Activated B cell treated with CpG ODN at 0.5 μM for 24 hours (primary cell): ENCODE results near the gene SIDT2. TPM values are rescaled to one million over a fixed set of nuclear protein-coding genes. Genes with fewer than 3 reads are reported as not detected.

ENCODE experiments used
- ATAC-seq: fragments of 200-7000 bp; cut with Tn5 transposase; one replicate; pipeline ENCODE4 v1.10.0; 2021; ENCODE audit warnings: low read depth, mild to moderate bottlenecking, moderate library complexity
- CTCF ChIA-PET: fragments of 350-600 bp; sonication (Branson Sonifier 250); formaldehyde crosslinking; loops from one replicate; lab custom pipeline; 2021; ENCODE audit warnings: antibody characterized with exemption; lab: Charles Lee
- POLR2A ChIA-PET: fragments of 350-600 bp; sonication (Branson Sonifier 250); formaldehyde crosslinking; loops from one replicate; lab custom pipeline; 2021; ENCODE audit warnings: antibody characterized with exemption; lab: Charles Lee
- DNase-seq: peaks from one replicate; pipeline ENCODE4 v3.0.0; 2022
- H3K27ac Mint-ChIP-seq: one replicate; pipeline ENCODE4 v1.8.0; 2020; ENCODE audit warnings: mixed read lengths
- H3K27me3 Mint-ChIP-seq: one replicate; pipeline ENCODE4 v1.8.0; 2021; ENCODE audit warnings: mixed read lengths
- H3K36me3 Mint-ChIP-seq: one replicate; pipeline ENCODE4 v1.8.0; 2021; ENCODE audit warnings: low read depth, mixed read lengths
- H3K4me1 Mint-ChIP-seq: one replicate; pipeline ENCODE4 v1.8.0; 2021; ENCODE audit warnings: mixed read lengths
- H3K4me3 Mint-ChIP-seq: one replicate; pipeline ENCODE4 v1.8.0; 2020; ENCODE audit warnings: mild to moderate bottlenecking, mixed read lengths
- H3K9me3 Mint-ChIP-seq: one replicate; pipeline ENCODE4 v1.8.0; 2020; ENCODE audit warnings: mixed read lengths
- intact Hi-C: fragments of 100-400 bp; cut with micrococcal nuclease; formaldehyde crosslinking; loops from one replicate; pipeline ENCODE4 v1.15.1; 2024
- total RNA-seq: library from RNA; stranded (reverse); gene quantifications from 2 replicates; pipeline ENCODE4 v1.2.3, GENCODE V29; 2022
- TF ChIP-seq, protein P1 (sequence below): fragments of 200-600 bp; IDR thresholded peaks from one replicate; pipeline ENCODE4 v1.8.0; 2022; ENCODE audit warnings: antibody characterized with exemption, mild to moderate bottlenecking

SIDT2 gene
- total RNA-seq, 1 donor from 2014 or later = 115 TPM

DNA sequence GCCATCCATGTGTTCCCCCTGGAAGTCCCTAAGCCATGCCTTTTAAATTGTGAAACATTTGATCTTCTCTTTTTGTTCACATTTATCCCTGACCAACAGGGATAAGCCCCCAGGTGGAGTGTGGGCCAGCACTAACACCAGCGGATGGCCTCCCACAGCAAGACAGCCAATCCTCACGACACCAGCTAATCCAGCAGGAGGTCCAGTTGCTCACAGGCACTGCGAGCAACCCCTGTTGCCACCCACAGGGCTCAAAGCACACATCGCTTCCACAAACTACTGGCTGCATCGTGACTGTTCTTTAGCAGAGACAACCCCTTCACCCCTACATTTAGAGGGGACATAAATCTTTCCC, 51.4 kb downstream of the SIDT2 start:
- H3K4me1 Mint-ChIP-seq = peaks cover 53% of the 10 kb centered on the region
- ATAC-seq (no peak), DNase-seq (no peak)
- peak overlapping the region; percentile 100 for H3K4me3 Mint-ChIP-seq
- no peaks in the 10 kb centered on the region for H3K27me3 Mint-ChIP-seq
- CTCF ChIA-PET = interaction anchor here (1.1 to 8.1 kb wide), 4 partner anchors 8 to 97 kb away, joined by 3 to 119 read pairs (median 4); partner anchors contain the start of genes CEP164 and SIDT2
- TF ChIP-seq, protein P1, sequence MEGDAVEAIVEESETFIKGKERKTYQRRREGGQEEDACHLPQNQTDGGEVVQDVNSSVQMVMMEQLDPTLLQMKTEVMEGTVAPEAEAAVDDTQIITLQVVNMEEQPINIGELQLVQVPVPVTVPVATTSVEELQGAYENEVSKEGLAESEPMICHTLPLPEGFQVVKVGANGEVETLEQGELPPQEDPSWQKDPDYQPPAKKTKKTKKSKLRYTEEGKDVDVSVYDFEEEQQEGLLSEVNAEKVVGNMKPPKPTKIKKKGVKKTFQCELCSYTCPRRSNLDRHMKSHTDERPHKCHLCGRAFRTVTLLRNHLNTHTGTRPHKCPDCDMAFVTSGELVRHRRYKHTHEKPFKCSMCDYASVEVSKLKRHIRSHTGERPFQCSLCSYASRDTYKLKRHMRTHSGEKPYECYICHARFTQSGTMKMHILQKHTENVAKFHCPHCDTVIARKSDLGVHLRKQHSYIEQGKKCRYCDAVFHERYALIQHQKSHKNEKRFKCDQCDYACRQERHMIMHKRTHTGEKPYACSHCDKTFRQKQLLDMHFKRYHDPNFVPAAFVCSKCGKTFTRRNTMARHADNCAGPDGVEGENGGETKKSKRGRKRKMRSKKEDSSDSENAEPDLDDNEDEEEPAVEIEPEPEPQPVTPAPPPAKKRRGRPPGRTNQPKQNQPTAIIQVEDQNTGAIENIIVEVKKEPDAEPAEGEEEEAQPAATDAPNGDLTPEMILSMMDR = no peak
- peaks cover 61% of the 10 kb centered on the region for H3K36me3 Mint-ChIP-seq
- POLR2A ChIA-PET = interaction anchor here (0.9 to 5.9 kb wide), 14 partner anchors 37 to 1379 kb away, joined by 3 to 89 read pairs (median 7); partner anchors contain the start of genes CEP164, IL10RA, PAFAH1B2 and SIDT2
- intact Hi-C loops = loop anchor here (1.0 to 10.0 kb wide), 6 partner anchors 52 to 1205 kb away; partner anchors contain the start of genes KMT2A, SIDT2 and SIK3
- H3K27ac Mint-ChIP-seq = peak overlapping the region; percentile 95
- H3K9me3 Mint-ChIP-seq = no peaks in the 10 kb centered on the region

- peaks cover 53% of the 10 kb centered on the region for H3K4me1 Mint-ChIP-seq
- H3K36me3 Mint-ChIP-seq = peaks cover 58% of the 10 kb centered on the region
- peak; percentile 49 for ATAC-seq
- TF ChIP-seq, protein P1 = no peak
- ChIA-PET POLR2A (interaction anchor here (0.5 to 5.9 kb wide), 20 partner anchors 37 to 1379 kb away, joined by 3 to 89 read pairs (median 6); partner anchors contain the start of genes CEP164, IL10RA, PAFAH1B2 and SIDT2), CTCF (interaction anchor here (0.8 to 8.1 kb wide), 6 partner anchors 8 to 587 kb away, joined by 3 to 119 read pairs (median 4); partner anchors contain the start of genes APOA5, CEP164 and SIDT2)
- no peaks in the 10 kb centered on the region for H3K9me3 Mint-ChIP-seq
- H3K27ac Mint-ChIP-seq = peak overlapping the region; percentile 95
- DNase-seq = peak; percentile 41
- peak overlapping the region; percentile 100 for H3K4me3 Mint-ChIP-seq
- intact Hi-C loops = loop anchor here (1.0 to 10.0 kb wide), 6 partner anchors 52 to 1204 kb away; partner anchors contain the start of genes KMT2A, SIDT2 and SIK3
- no peaks in the 10 kb centered on the region for H3K27me3 Mint-ChIP-seq
Measured at GRCh38 chr11:117230286-117230961, 51.9 kb downstream of the SIDT2 start.

GRCh38 chr11:117230999-117231841, 52.7 kb downstream of the SIDT2 start:
- no peaks in the 10 kb centered on the region for H3K27me3 Mint-ChIP-seq
- TF ChIP-seq, protein P1 = no peak
- ATAC-seq (peak; percentile 5), DNase-seq (no peak)
- peaks cover 53% of the 10 kb centered on the region for H3K4me1 Mint-ChIP-seq
- ChIA-PET CTCF (interaction anchor here (0.6 to 8.1 kb wide), 13 partner anchors 9 to 715 kb away, joined by 3 to 119 read pairs (median 3); partner anchors contain the start of genes APOA5, CEP164, PAFAH1B2 and SIDT2), POLR2A (interaction anchor here (0.5 to 5.9 kb wide), 20 partner anchors 42 to 1378 kb away, joined by 3 to 89 read pairs (median 7); partner anchors contain the start of genes BUD13, CEP164, IL10RA and PAFAH1B2)
- peak overlapping the region; percentile 95 for H3K27ac Mint-ChIP-seq
- peak overlapping the region; percentile 100 for H3K4me3 Mint-ChIP-seq
- peaks cover 53% of the 10 kb centered on the region for H3K36me3 Mint-ChIP-seq
- H3K9me3 Mint-ChIP-seq = no peaks in the 10 kb centered on the region
- intact Hi-C loops = loop anchor here (1.0 to 10.0 kb wide), 6 partner anchors 53 to 1204 kb away; partner anchors contain the start of genes KMT2A, SIDT2 and SIK3

GRCh38 chr11:117231842-117232091, 53.2 kb downstream of the SIDT2 start, which contains the start of gene PCSK7:
Gene PCSK7, minus strand, starts transcription at chr11:117232073. Its CDS starts 2,229 bp downstream, at chr11:117229844.
- H3K36me3 Mint-ChIP-seq = peaks cover 49% of the 10 kb centered on the region
- H3K4me3 Mint-ChIP-seq = peak within 1 kb of the TSS; percentile 100
- peak within 1 kb of the TSS; percentile 100 for H3K27ac Mint-ChIP-seq
- ATAC-seq (no peak), DNase-seq (no peak)
- ChIA-PET CTCF (interaction anchor here (0.6 to 8.1 kb wide), 9 partner anchors 12 to 714 kb away, joined by 3 to 119 read pairs (median 3); partner anchors contain the start of genes PAFAH1B2 and SIDT2), POLR2A (interaction anchor here (0.5 to 5.9 kb wide), 10 partner anchors 43 to 585 kb away, joined by 3 to 89 read pairs (median 12); partner anchors contain the start of genes BUD13, CEP164, PAFAH1B2 and SIDT2)
- intact Hi-C loops = loop anchor here (1.0 to 10.0 kb wide), 9 partner anchors 42 to 1203 kb away; partner anchors contain the start of genes CEP164, KMT2A, PAFAH1B2 and SIK3
- no peaks in the 10 kb centered on the region for H3K27me3 Mint-ChIP-seq
- no peaks in the 10 kb centered on the region for H3K9me3 Mint-ChIP-seq
- peaks cover 47% of the 10 kb centered on the region for H3K4me1 Mint-ChIP-seq
- TF ChIP-seq, protein P1 = no peak
